GM10266 (cell line): ENCODE results near the gene NADSYN1.

Source experiments
- DNase-seq: peaks from one replicate; pipeline ENCODE4 v3.0.0; 2012; ENCODE audit errors: extremely low spot score
- CTCF ChIP-seq: IDR thresholded peaks from 2 replicates; pipeline ENCODE4 v1.5.1; 2012; ENCODE audit warnings: mild to moderate bottlenecking, low read depth; ENCODE audit not compliant: control insufficient read depth, insufficient read depth; ENCODE audit errors: missing control alignments

Gene NADSYN1

DNA sequence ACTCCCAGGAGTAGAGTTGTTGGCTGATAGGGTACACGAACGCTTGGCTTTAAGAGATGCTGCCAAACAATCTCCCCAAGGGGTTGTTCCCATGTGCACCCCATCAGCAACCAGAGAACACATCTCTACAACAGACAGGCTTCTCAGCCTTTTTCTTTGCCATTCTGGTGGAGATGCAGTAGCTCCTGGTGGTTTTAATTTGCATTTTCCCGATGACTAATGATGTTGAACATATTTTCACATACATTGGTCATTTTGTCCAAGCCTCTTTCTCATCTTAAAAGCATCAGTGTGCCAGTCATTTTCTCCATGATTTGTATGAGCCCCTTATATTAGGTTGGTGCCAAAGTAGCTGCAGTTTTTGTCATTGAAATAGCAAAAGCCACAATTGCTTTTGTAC is 26.6 kb upstream of the NADSYN1 start:
- no peak for TF ChIP-seq CTCF
- no peak for DNase-seq

DNA sequence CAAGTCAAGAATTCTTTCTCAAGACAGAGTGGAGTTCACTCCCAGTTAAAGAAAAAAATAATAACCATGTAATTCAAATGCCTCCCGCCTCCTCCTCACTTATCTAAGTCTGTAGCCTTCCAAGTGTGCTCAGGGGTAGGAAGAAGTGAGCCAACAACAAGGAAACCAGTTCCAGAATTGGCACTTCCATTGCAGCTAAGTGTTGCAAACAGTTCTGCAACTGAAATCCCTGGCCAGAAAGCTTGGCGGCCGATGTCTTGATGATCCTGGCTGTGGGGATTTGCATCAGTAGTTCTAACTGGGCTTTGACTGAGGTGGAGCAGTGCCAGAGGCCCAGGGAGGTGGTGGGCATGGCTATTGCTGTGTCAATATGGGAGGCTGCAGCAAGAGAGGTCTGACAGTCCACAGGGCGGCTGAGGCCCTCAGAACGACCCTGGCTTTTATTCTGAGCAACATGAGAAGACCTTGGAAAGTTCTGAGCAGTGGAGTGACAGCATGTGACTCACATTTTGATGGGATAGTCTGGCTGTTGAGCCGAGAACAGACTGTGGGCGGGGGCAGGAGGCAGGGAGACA is 24.1 kb upstream of the NADSYN1 start:
- no peak for TF ChIP-seq CTCF
- DNase-seq: no peak

GRCh38 chr11:71429701-71430100 is 23.3 kb upstream of the NADSYN1 start:
- DNase-seq: no peak
- no peak for TF ChIP-seq CTCF

DNA sequence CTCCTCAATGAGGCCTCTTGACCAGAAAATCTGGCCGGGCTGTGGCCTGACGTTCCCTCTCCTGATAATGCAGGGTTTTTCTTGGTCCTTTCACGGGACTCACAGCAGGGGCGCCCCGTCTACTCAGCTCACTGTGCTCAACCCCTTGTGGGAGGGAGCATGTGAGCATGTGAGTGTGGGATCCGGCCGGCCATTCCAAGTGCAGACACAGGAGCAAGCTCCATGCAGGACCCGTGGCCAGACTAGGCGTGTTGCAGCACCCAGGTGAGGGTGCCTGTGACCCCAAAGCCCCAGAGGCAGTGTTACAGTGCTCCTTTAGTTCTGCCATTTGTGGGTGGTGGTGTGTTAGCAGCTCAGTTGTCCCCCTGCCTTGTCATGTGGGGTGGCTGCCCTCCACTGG is 22.8 kb upstream of the NADSYN1 start:
- no peak for TF ChIP-seq CTCF
- no peak for DNase-seq

- TF ChIP-seq CTCF: no peak
- DNase-seq: no peak
Measured at GRCh38 chr11:71431271-71431670, 21.7 kb upstream of the NADSYN1 start.

GRCh38 chr11:71432761-71433647 is 20.0 kb upstream of the NADSYN1 start:
- no peak for TF ChIP-seq CTCF
- no peak for DNase-seq
